Measurements from ENCODE around the gene RAD23A. TPM values are rescaled to one million over a fixed set of nuclear protein-coding genes. Genes with fewer than 3 reads are reported as not detected.

RAD23A gene
- total RNA-seq, 1 experiment from 2014 or later: 164 TPM

- Histone ChIP-seq H3K9me3 (replicated peaks) (no peaks in the 10 kb centered on the region; the same call in 1 of the 2 replicates), H3K36me3 (0 out of 2 replicates have a peak, but pooled peaks cover 2% of the 10 kb centered on the region), H3K27me3 (replicated peaks) (no peaks in the 10 kb centered on the region), H3K4me3 (no peak overlapping the region), H3K4me1 (replicated peaks) (peaks cover 20% of the 10 kb centered on the region), H3K27ac (no peak overlapping the region)
- no peak for DNase-seq (ENCODE audit: low read depth in 1 of 2, low spot score in 2 of 2)
Observed at GRCh38 chr19:12992729-12993128, 47.1 kb downstream of the RAD23A start.

DNA sequence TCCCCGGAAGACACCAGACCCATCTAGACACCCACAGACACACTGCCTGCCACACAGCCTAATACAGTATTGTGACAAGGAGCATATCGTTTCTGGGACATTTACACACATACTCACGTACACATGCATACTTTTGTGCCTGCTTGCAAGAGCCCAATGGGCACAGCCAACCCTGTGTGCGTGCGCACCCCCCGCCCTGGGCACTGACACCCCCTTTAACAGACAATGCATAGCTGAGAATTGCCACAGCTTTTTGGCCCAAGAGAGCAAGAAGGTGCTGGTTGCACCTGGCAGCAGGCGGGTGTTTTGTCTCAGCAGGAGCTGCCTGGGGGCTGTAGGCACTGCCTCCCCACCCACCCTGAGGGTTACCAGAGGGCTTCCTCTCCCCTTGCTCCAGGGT lies 47.9 kb downstream of the RAD23A start:
- H3K27me3 ChIP-seq (replicated peaks): no peaks in the 10 kb centered on the region
- no peaks in the 10 kb centered on the region; the same call in 1 of the 2 replicates for H3K9me3 ChIP-seq (replicated peaks)
- DNase-seq (ENCODE audit: low read depth in 1 of 2, low spot score in 2 of 2): no peak
- no peak overlapping the region for H3K4me3 ChIP-seq
- H3K36me3 ChIP-seq: peaks cover 4% of the 10 kb centered on the region
- H3K4me1 ChIP-seq (replicated peaks): peaks cover 20% of the 10 kb centered on the region
- no peak overlapping the region for H3K27ac ChIP-seq

DNA sequence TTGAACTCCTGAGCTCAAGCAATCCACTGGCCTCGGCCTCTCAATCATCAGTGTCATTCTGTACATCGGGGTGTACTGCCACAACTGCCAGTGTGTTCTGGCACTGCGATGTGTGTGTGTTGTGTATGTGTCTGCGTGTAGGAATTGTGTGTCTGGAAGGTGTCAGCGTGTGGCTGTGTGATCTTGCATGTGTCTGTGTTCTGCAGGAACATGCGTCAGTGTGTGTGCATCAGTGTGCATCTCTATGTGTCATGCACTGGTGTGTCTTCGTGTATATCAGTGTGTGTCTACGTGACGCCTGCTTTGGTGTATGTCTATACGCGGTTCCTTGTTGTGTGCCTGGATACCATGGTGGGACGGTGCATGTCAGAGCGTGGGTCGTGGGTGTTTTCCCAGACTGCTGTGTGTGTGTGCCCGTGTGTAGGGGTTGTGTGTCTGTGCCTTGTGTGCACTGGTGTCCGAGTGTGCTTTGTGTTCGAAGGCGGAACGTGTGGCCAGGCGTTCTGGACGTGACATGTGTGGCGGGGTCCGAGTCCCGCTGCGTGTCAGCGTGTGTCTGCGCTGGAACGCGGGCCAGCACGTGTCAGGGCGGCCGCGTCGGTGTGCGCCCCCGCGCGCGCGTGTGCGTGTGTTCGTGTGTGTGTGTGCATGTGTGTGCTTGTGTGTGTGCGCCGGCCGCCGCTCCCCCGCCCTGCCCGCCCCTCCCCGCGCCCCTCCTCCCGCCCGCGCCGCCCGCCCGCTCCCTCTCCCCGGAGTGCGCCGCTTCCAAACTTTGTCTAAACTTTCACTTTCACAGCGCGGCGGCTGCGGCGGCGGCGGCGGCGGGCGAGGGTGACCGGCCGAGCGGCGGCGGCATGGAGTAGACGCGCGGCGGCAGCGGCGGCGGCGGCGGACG lies 49.3 kb downstream of the RAD23A start, which contains the start of gene NFIX:
Gene NFIX (plus strand): TSS at position 775 of the 895 bp plus-strand sequence. CDS start 363 bp downstream, outside the sequence.
- H3K4me3 ChIP-seq: peak within 1 kb of the TSS; percentile 72
- no peaks in the 10 kb centered on the region for H3K27me3 ChIP-seq (replicated peaks)
- H3K27ac ChIP-seq: peak within 1 kb of the TSS; percentile 5; the same call in 1 of the 2 replicates
- DNase-seq (ENCODE audit: low read depth in 1 of 2, low spot score in 2 of 2): peak in 1 of 2 experiments; percentile 71
- peaks cover 6% of the 10 kb centered on the region for H3K36me3 ChIP-seq
- H3K4me1 ChIP-seq (replicated peaks): peaks cover 20% of the 10 kb centered on the region
- no peaks in the 10 kb centered on the region; the same call in 1 of the 2 replicates for H3K9me3 ChIP-seq (replicated peaks)

DNA sequence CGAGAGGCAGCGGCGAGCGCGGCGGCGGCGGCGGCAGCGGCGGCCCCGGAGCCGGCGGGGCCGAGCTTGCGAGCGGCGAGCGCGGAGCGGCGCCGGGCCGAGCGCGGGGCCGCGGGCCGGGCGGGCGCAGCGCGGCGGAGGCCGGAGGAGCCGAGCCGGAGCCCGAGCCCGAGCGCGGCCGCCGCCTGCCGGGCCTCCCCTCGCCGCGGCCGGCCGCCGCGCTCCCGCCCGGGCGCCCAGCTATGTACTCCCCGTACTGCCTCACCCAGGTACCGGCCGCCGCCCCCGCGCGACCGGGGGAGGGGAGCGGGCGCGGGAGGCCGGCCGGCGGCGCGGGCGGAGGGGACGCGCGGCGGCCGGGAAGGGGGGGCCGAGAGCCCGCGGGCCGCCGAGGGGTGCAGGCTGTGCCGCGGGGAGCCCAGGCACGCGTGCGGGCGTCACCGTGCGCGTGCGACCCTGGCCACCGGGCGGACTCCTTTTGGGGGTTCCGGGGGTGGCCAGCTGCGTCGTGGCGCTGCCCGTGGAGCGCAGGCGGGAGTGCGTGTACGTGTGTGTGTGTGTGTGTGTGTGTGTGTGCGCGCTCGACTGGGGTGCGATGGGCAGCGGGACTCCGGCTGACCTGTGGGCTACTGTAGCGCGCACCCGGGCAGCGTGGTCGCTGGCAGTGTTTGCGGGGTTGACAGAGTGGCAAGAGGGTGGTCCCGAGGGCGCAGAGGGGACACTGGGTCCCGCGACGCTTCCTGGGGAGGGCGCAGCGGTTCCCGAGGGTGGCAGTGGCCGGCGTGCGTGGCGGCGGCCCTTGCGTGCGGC lies 50.1 kb downstream of the RAD23A start:
- peak overlapping the region; percentile 72 for H3K4me3 ChIP-seq
- no peaks in the 10 kb centered on the region; the same call in 1 of the 2 replicates for H3K9me3 ChIP-seq (replicated peaks)
- H3K27ac ChIP-seq: peak overlapping the region; percentile 5; the same call in 1 of the 2 replicates
- H3K27me3 ChIP-seq (replicated peaks): no peaks in the 10 kb centered on the region
- H3K4me1 ChIP-seq (replicated peaks): peaks cover 20% of the 10 kb centered on the region
- peaks cover 6% of the 10 kb centered on the region for H3K36me3 ChIP-seq
- peak; percentile 48 to 71 for DNase-seq (ENCODE audit: low read depth in 1 of 2, low spot score in 2 of 2)

DNA sequence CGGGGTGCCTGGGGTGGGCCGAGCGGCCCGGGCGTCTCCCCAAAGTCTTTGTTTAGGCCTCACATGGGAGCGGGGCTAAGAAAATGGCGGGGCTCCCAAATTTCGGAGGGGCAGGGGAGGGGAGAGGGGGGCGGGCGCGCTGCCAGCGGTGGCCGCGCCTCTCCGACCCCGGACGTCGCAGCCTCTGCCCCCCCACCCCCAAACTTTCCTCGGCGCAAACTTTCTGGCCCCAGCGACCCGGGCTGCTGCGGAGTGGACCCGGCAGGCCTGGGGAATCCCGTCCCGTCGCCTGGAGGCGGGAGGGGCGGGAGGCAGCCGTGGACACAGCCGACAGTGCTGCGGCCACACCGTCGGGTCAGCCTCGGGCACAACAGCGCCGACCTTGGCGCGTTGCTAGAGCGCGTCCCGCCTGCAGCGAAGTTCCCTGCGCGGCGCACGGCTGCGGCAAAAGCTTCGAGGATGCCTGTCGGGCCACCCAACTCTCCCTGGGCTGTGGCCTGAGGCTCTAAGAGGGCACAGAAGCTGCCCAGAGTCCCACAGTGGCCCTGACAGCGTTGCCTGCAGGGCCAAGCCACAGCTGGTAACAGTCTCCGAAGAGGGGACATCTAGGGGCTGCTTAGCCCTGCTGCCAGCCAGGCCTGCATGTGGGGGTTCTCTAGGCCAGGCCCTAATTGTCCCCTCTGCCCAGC lies 50.9 kb downstream of the RAD23A start:
- H3K27ac ChIP-seq: 0 out of 2 replicates have a peak overlapping the region, but pooled peaks have one; percentile 5
- peaks cover 6% of the 10 kb centered on the region for H3K36me3 ChIP-seq

DNA sequence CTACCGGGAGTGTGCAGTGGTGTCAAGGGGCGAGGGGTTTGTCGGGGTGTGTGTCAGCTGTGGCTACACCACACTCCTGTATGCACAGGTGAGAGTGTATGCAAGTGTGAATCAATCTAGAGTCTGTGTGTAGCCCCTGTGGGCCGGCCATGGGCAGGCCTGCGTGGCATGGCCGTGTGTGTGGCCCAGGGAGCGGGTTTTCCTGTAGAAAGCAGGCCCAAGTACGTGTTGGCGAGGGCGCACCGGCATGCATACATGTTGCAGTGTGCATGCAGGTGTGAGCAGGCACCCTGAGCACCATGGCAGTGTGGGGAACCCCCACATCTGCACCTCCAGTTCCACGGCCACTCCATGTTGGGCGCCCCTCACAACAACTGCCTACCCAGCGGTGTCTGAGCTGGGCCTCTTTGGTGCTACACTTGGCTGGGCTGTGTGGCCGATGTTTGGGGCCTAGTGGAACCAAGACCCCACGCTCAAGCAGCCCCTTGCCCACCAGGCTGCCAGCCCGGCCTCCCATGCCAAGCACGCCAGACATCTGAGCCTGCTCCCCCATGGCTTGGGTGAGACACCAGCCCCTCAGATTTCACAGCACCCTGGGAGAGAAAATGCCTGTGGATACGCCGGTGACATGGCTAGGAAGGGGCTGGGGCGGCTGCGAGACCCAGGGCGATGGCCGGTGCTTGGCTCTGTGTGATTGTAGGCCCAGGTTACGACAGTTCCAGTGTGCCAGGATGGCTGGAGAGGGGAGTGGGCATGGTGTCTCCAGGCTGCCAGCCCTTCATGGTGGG lies 51.7 kb downstream of the RAD23A start:
- H3K27me3 ChIP-seq (replicated peaks): no peaks in the 10 kb centered on the region
- H3K4me3 ChIP-seq: peak overlapping the region; percentile 72
- no peak overlapping the region for H3K27ac ChIP-seq
- no peak for DNase-seq (ENCODE audit: low read depth in 1 of 2, low spot score in 2 of 2)
- H3K9me3 ChIP-seq (replicated peaks): no peaks in the 10 kb centered on the region; the same call in 1 of the 2 replicates
- peaks cover 20% of the 10 kb centered on the region for H3K4me1 ChIP-seq (replicated peaks)
- peaks cover 6% of the 10 kb centered on the region for H3K36me3 ChIP-seq

More for the DNA sequence above, 50.9 kb downstream of the RAD23A start:
- Histone ChIP-seq H3K4me1 (replicated peaks) (peaks cover 20% of the 10 kb centered on the region), H3K9me3 (replicated peaks) (no peaks in the 10 kb centered on the region; the same call in 1 of the 2 replicates), H3K4me3 (peak overlapping the region; percentile 72), H3K27me3 (replicated peaks) (no peaks in the 10 kb centered on the region)
- DNase-seq (ENCODE audit: low read depth in 1 of 2, low spot score in 2 of 2): peak; percentile 55 to 59

- H3K27me3 ChIP-seq (replicated peaks): no peaks in the 10 kb centered on the region
- peaks cover 20% of the 10 kb centered on the region for H3K4me1 ChIP-seq (replicated peaks)
- H3K36me3 ChIP-seq: peaks cover 6% of the 10 kb centered on the region
- H3K4me3 ChIP-seq: no peak overlapping the region
- H3K9me3 ChIP-seq (replicated peaks): no peaks in the 10 kb centered on the region; the same call in 1 of the 2 replicates
- H3K27ac ChIP-seq: no peak overlapping the region
- DNase-seq (ENCODE audit: low read depth in 1 of 2, low spot score in 2 of 2): no peak
Observed at GRCh38 chr19:12997967-12998940, 52.6 kb downstream of the RAD23A start.

GRCh38 chr19:13001166-13001501 lies 55.5 kb downstream of the RAD23A start:
- Histone ChIP-seq H3K9me3 (replicated peaks) (no peaks in the 10 kb centered on the region; the same call in 1 of the 2 replicates), H3K4me3 (no peak overlapping the region), H3K27me3 (replicated peaks) (no peaks in the 10 kb centered on the region), H3K4me1 (replicated peaks) (peaks cover 13% of the 10 kb centered on the region), H3K27ac (no peak overlapping the region), H3K36me3 (peaks cover 4% of the 10 kb centered on the region)
- DNase-seq (ENCODE audit: low read depth in 1 of 2, low spot score in 2 of 2): no peak

DNA sequence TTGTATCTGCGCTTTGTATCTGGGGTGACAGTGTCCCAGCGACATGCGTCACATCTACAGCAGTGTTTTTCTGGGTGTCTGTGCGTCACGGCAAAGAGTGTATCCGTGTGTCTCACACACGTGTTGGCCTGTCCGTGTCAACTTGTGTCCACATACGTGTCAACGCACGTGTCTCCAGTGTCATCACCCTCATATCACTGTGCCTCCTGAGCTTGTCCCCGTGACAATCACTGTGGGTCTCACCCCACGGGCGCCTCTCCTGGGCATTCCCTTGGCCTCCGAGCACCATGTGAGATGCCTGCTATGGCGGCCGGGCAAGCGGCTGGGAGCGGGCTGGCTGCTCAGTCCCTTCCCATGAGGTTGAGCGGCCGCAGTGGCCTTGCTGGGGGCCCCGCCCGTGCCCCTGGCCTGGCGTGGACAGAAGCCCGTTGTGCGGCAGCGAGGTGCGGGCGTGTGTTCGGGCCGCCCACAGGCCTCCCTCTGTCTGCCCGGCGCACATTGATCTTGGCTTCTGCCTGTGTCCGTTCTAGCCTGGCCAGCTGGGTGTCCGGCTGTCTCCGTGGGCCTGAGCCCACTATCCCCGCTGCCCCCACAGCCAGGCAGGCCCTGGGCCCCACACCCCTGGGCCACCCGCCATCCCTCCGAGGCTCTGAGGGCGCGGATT lies 56.0 kb downstream of the RAD23A start:
- peaks cover 8% of the 10 kb centered on the region for H3K4me1 ChIP-seq (replicated peaks)

GRCh38 chr19:13002166-13002898 lies 56.7 kb downstream of the RAD23A start:
- H3K9me3 ChIP-seq (replicated peaks): no peaks in the 10 kb centered on the region
- no peak overlapping the region for H3K27ac ChIP-seq
- H3K36me3 ChIP-seq: peaks cover 4% of the 10 kb centered on the region
- no peak overlapping the region for H3K4me3 ChIP-seq
- H3K4me1 ChIP-seq (replicated peaks): peaks cover under 1% of the 10 kb centered on the region
- DNase-seq (ENCODE audit: low read depth in 1 of 2, low spot score in 2 of 2): no peak
- H3K27me3 ChIP-seq (replicated peaks): no peaks in the 10 kb centered on the region

More for the DNA sequence above, 56.0 kb downstream of the RAD23A start:
- Histone ChIP-seq H3K9me3 (replicated peaks) (no peaks in the 10 kb centered on the region), H3K4me3 (no peak overlapping the region), H3K27me3 (replicated peaks) (no peaks in the 10 kb centered on the region), H3K27ac (no peak overlapping the region), H3K36me3 (peaks cover 4% of the 10 kb centered on the region)
- DNase-seq (ENCODE audit: low read depth in 1 of 2, low spot score in 2 of 2): no peak

DNA sequence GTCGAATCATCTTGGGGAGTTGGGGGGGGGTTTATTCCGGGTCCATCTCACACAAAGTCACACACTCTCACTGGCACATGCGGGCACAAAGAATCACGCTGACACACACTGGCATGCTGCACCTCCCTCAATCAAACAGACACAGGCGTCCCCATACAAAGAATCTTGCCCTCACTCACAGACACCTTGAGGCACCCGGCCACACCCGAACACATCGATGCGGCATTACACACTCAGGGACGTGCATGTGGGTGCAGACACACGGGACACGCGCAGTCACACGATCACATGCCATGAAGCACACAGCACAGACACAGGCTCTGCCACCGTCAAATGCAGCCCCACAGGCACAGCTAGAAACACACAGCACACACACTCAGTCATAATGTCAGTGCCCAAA lies 57.4 kb downstream of the RAD23A start:
- DNase-seq (ENCODE audit: low read depth in 1 of 2, low spot score in 2 of 2): no peak
- peaks cover 4% of the 10 kb centered on the region for H3K36me3 ChIP-seq
- no peaks in the 10 kb centered on the region for H3K4me1 ChIP-seq (replicated peaks)
- H3K4me3 ChIP-seq: no peak overlapping the region
- H3K27me3 ChIP-seq (replicated peaks): no peaks in the 10 kb centered on the region
- no peak overlapping the region for H3K27ac ChIP-seq
- no peaks in the 10 kb centered on the region for H3K9me3 ChIP-seq (replicated peaks)

Data from SJSA1 (cell line).